HG03520 (cell line): ENCODE measurements around the gene NFXL1.
"Not testable (repeated sequence)": the region's sequence is repeated elsewhere in the genome, so short reads cannot be mapped to it uniquely, and the experiment has no call there.

ENCODE experiments used
- ATAC-seq: cut with Tn5 transposase; IDR thresholded peaks from one replicate; pipeline ENCODE4 v1.9.1; 2021; ENCODE audit warnings: mild to moderate bottlenecking, moderate library complexity; ENCODE audit not compliant: unreplicated experiment

The NFXL1 gene

DNA sequence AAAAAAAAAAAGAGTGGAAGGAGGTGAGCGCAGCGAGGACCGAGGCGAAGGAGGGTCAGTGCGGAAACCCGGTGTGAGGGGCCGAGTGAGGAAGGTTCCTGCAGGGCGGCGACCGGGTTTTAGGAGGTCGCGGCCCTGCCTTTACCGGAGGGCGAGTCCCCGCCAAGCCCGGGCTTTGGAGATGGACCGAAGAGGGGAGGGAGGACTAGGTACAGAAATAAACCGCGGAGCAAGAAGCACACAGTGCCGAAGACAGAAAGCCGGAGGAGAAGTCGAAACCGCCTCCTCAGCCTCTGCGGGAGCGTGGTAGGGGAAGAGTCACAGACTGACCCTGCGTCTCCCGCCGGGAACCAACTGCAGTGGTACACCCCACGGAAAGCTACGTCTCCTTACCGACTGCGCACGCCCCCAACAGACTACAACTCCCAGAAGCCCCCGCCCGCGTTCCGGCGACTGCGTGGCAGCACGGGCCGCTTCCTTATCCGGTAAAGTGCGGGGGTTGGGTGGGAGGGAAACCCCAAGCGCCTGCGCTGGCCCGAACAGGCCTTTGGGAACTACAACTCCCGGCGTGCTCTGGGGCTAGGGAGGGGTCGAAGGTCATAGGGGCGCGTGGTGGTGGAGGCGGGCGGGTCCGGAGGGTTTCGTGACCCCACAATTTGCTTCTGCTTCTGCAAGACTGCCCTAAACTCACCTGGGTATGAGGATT, at the start of gene NFXL1:
NFXL1 (minus strand) TSS at position 364 of the 706 bp plus-strand sequence. CDS start 380 bp downstream, outside the sequence.
- peak; percentile 98 for ATAC-seq

DNA sequence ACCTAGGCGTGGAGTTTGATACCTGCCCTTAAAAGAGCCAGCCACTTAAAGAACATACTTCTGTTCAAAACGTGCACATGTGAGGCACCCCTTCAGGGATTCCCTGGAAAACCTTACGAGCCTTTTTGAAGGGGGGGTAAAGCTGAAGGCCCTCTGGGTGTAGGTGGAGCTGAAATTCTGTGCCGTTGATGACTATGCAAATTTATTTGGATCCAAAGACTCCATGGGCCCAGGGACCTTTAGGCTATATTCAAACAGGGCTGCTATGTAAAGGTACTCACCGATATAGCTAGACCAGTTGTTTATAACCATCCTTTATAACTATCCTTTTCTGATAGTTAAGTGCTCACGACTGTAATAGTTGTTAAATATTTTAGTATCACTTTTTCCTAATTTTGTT, 40.3 kb upstream of the NFXL1 start:
- ATAC-seq, result no peak

DNA sequence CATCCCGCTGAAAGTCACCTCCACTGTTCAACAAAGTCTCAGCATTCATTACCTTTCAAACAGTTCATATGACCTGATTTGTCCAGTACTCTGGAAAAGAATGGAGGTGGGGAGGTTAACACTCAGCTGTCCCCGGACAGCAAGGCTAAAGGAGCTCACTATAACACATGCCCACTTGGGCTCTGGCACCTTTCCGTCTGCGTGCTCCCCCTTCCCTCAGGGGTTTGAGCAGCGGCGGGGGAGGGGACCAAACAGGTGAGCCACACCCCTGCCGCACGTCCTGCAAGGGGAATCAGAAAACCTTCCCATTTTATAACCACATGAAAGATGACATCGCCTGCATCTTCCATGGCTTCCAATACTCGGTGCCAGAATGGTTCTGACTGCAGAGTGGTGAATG, 39.9 kb upstream of the NFXL1 start:
- ATAC-seq, result no peak

DNA sequence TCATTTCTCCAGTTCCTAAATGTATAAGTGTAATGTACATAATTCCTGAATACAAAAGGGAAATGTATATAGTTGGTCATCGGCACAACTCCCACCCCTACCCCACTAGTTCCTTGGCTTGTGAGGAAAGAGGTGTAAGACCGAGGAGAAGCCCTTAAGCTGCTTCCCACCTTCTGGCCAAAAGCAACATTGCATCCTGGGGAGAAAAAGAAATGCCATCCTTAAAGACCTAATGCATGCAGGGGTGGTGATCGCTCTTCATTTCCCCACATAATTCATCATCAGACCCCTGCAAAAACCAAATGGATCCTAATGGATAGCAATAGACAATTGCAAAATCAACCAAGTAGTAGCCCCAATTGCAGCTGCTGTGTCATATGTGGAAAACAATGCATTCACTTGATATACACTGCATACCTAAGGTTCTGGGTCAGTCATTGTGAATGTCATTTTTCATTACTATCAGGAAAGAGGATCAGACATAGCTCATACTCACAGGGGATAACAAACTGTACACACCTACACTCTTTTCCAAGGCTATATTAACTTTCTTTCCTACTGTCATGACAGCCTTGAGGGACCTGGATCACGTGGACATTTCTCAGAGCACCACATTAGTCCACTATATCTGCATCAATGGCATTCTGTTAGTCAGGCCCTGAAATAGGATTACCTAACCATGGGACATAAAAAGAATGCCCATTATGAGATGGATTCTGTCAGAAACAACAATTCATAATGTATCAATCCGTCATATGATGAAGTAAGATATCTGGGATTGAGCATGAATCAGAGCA, 31.7 kb upstream of the NFXL1 start:
- no peak for ATAC-seq

DNA sequence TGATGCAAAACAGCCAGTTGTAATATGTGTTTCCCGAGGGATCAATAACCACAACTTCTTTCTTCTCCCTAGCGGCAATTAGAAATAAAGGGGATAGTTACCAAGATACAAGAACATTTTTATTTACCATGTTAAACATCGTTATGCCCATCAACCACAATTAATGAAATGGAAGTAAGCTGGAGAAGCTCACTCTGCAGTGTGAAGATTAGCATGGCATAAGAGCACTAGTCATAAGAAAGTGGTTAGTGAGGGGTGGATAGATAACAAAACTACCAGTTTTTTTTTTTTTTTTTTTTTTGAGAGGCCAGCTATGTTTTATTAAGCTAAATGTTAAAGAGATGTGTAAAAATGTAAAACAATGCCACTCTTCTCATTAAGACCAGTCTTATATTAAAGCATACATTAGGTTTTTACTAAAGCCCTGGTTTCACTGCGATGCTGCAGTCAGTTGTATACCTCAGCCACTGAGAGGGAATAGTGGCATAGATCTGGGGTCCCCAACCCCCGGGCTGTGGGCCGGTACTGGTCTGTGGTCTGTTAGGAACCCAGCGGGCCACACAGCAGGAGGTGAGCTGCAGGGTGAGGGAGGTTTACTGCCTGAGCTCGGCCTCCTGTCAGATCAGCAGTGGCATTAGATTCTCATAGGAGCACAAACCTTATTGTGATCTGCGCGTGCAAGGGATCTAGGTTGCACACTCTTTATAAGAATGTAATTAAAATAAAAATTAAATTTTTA, 27.9 kb upstream of the NFXL1 start:
- ATAC-seq, result no peak

DNA sequence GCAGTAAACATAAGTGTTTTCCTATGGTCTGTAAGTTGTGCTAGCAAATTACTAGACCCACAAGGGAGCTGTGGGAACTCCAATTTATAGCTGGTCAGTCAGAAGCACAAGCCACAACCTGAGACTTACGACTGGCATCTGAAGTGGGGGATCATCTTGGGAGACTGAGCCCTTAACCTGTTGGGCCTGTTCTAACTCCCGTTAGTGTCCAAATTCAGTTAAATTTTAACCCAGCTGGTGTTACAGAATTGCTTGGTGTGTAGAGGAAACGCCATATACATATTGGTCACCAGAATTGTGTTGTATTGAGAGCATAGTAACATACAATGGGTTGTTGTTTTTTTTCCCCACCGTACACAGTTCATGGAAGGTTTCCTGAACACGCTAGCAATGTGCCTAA, 25.1 kb upstream of the NFXL1 start:
- no peak for ATAC-seq

DNA sequence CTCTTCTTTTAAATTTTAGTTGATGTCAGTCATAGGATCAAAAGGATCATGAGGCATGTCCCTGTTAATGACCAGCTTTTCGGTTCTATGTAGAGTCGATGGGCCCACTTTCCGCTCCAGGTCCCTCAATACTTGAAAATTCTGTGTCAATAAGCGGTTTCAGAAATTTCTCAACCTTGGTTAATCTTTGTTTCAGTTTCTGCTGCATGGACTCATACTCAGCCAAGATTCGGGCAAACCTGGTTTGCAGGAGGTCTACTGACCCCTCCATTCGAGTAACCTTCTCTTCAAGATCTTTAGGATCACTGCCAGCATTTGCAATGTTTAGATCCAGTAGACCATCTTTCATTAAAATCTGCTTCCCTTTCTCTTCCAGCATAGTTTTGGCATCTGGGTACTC, 22.0 kb upstream of the NFXL1 start:
- no peak for ATAC-seq

DNA sequence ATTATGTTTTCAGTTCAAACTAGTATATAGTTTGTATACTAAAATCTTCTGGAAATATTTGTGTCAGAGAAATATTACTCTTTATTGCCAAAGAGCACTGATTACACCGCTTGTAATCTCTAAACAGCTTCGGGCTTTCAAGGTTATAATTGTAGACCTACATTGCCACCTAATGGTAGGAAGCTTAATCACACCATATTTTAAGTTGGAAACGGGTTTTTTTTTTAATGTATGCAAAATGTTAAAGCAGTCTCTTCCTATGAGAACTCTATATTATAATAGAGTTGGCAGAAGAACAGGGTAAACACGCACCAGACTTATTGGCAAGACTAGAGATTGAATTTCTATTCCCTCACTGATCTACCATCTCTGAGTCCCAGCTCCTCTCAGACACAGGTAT, 19.5 kb upstream of the NFXL1 start:
- ATAC-seq, result no peak

DNA sequence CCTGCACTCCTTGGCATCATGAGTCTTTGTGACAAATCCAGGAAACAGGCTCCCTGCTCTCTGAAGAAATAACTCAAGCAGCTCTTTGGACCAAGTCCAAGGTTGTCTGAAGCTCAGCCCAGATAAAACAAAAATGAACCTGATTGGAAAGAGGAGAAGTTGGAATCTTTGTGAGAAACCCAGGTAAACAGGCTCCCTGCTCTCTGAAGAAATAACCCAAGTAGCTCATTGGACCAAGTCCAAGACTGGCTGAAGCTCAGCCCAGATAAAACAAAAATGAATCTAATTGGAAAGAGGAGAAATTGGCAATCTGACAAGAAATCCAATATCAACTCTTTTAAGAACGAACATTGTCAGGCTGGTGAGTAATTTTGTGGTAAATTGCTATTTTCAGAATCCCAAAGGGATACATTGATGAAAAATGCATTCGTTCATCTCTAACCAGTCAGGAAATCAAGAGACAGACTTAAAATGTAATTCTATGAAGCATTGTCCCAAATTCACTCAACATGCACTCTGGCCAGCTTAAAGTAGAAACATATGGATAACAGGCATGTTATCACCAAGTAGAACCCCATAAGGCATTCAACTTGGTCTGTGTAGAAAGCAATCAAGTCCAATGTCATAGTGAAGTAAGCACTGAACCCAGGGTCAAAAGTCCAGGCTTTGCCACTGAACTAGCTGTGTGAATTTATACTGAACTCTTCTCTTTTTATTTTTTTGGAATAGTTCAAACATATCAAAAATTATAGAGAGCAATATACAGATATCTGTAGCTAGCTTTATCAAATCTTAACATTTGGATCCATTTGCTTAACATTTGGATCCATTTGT, 16.8 kb upstream of the NFXL1 start:
- ATAC-seq, result no peak

DNA sequence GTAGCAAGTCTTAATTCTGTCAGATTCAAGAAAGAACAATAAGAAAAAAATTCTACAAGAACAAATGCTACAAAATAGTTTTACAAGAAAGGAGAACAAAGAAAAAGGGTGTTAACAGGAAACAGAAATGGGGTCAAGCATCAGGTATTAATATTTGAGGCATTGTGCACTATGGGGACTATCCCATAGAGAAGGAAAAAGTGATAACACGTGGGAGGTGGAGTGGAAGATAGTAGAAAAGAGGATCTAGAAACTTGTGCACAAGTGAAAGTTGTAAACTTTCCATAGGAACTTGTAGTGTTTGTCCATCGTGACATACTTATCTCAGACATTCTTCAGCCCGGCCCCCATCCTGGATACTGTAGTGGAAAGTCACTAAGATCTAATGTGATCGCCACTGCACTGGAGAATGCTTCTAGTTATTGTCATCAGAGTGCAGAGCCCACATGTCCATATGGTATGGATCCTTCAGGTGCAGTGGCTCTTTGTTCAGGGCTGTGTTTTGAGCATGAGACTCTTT, 15.4 kb upstream of the NFXL1 start:
- ATAC-seq, result no peak

DNA sequence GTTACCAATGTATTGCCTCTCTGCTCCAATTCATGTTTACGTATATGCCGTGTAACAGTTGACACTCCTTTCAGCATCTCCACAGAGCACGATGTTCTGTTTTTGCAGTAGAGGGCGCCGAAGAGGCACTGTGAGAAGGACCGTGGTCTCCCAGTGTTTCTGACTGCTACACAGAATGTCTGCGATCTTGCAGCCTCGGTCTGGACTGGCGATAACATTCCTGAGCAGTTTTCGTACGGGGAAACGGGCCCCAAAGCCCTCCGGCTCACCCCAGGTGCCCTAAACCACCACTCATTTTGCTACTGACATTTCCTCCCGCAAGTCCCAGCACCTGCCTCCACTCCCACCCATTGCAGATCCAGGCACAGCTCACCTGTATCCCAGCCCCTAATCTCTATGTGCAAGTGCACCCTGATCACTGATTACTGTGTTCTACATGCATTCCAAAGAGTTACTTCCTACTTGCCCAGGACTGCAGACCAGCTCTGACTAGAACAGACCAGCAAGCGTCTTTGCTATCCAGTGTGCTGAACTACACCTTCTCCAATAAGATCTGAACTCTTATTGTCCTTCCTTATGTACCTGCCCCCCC, 12.4 kb upstream of the NFXL1 start:
- ATAC-seq, result peak; percentile 96

DNA sequence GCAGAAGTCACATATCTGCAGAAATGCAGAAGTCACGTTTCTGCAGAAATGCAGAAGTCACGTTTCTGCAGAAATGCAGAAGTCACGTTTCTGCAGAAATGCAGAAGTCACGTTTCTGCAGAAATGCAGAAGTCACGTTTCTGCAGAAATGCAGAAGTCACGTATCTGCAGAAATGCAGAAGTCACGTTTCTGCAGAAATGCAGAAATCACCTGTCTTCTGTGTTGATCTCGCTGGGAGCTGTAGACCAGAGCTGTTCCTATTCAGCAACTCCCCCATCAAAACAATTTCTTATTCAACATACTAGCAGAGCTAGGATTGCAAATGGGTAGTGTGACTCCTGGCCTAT, 8.9 kb upstream of the NFXL1 start:
- not testable (repeated sequence) for ATAC-seq

DNA sequence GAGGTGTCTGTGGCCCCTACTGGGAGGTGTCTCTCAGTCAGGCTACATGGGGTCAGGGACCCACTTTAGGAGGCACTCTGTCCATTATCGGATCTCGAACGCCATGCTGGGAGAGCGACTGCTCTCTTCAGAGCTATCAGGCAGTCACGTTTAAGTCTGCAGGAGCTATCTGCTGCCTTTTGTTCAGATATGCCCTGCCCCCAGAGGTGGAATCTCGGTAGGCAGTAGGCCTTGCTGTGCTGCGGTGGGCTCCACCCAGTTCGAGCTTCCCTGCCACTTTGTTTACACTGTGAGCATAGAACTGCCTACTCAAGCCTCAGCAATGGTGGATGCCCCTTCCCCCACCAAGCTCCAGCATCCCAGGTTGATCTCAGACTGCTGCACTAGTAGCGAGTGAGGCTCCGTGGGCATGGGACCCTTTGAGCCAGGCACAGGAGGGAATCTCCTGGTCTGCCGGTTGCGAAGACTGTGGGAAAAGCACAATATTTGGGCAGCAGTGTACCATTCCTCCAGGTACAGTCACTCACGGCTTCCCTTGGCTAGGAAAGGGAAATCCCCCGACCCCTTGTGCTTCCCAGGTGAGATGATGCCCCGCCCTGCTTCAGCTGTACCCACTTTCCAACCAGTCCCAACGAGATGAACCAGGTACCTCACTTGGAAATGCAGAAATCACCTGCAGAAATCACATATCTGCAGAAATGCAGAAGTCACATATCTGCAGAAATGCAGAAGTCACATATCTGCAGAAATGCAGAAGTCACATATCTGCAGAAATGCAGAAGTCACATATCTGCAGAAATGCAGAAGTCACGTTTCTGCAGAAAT, 8.3 kb upstream of the NFXL1 start:
- not testable (repeated sequence) for ATAC-seq

DNA sequence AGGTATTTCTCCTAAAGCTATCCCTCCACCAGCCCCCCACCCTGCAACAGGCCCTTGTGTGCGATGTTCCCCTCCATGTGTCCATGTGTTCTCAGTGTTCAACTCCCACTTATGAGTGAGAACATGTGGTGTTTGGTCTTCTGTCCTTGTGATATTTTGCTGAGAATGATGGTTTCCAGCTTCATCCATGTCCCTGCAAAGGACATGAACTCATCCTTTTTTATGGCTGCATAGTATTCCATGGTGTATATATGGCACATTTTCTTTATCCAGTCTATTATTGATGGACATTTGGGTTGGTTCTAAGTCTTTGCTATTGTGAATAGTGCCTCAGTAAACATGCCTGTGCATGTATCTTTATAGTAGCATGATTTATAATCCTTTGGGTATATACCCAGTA, 2.8 kb upstream of the NFXL1 start:
- ATAC-seq, result not testable (repeated sequence)

DNA sequence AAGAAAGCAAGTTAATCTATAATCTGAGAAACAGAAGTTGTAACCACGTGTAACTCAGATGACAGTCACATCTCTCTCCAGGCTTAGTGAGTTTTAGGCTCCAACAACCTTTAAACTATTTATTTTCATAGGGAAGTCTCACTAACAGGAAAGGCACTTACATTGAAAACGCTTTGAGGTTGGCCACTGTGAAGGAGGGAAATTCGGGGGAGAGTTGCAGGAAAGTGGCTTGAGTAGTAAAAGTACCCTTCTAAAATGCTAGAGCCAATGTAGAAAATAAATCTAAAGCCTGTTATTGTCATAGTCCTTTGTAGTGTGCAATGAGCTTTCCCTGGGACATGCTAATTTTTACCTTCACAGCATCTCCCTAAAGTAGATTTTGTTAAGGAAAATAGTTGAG, 995 bp upstream of the NFXL1 start:
- no peak for ATAC-seq

DNA sequence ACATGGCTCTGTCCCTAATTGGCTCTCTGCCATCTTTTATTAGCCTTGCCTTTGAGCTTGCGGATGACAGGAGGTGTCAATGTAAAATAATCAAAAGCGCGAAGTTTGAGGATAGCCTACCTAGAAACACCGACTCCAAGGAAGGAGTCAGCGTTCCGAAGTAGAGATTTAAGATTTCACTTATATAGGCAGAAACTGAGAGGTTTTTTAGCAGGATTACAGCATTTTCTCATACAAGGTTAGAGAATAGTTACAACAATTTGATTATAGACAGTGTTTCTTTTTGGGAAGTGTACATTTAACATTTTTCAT, 499 bp upstream of the NFXL1 start:
- peak; percentile 11 for ATAC-seq

DNA sequence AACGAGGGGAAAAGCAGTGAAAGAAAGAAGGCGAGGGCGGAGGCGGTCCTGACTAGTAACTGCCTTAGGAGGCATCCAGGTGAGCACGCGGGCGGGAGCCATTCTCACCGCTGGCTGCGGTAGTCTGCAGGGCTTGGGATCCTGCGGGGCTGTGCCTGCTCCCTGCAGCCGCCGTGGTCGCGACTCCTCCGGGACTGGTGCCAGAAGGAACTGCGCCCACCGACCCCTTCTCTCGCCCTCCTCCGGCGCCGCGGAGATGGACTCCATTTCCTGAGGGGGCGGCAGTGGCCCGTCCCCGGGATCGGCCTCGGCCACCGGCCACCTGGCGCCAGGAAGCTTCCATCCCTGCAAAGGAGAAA, 543 bp downstream of the NFXL1 start:
- peak; percentile 13 for ATAC-seq

DNA sequence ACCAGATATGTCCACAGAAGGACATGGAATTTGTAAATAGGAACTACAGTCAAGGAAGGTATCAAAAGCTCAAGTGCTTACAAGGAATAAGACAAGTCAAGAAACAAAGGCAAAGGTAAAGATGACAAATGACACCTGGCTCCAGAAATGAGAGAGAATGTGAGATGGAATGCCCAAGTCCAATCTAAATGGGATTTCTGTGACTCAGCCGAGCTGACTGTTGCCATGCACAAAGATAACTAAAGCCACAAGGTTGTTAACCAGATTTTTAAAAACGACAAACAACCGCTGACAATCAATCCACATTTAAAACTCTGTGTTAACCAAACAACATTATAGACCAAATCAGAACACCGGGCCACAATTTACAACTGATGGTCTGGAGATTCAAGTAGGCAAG, 1.1 kb downstream of the NFXL1 start:
- no peak for ATAC-seq

DNA sequence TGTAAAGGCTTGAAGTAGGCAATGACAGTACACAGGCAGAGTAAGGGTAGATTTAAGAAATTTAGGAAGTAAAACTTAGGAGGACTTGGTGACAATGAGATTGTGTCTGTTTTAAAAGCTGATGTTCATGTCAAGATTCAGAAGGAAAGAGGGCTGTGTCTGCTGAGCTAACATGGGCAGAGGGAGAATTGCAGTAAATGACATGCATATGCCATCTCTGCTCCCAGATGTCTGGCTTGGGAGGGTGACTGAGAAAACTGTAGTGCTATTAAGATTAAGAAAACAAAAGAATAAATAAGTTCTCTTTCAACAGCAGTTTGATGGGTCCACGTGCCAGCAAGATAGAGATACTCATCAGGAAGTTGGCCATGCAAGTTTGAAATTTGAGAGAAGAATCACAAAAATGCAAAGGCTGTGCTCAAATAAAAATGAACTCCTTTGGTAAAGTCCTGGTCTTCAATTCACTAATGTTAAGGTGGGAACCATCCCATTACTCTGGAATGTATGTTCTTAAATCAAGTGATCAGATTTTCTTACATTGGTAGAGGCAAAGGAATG, 7.2 kb downstream of the NFXL1 start:
- no peak for ATAC-seq
